ENCODE results near the gene PREX1. TPM values are rescaled to one million over a fixed set of nuclear protein-coding genes. Genes with fewer than 3 reads are reported as not detected.

PREX1 gene
- total RNA-seq, 3 donors from 2014 or later = 9.9 to 14.1 (median 13.5) TPM

- H3K9me3 ChIP-seq = no peaks in the 10 kb centered on the region
- H3K36me3 ChIP-seq (ENCODE audit: low read depth) = no peaks in the 10 kb centered on the region
- TF ChIP-seq, protein P1, sequence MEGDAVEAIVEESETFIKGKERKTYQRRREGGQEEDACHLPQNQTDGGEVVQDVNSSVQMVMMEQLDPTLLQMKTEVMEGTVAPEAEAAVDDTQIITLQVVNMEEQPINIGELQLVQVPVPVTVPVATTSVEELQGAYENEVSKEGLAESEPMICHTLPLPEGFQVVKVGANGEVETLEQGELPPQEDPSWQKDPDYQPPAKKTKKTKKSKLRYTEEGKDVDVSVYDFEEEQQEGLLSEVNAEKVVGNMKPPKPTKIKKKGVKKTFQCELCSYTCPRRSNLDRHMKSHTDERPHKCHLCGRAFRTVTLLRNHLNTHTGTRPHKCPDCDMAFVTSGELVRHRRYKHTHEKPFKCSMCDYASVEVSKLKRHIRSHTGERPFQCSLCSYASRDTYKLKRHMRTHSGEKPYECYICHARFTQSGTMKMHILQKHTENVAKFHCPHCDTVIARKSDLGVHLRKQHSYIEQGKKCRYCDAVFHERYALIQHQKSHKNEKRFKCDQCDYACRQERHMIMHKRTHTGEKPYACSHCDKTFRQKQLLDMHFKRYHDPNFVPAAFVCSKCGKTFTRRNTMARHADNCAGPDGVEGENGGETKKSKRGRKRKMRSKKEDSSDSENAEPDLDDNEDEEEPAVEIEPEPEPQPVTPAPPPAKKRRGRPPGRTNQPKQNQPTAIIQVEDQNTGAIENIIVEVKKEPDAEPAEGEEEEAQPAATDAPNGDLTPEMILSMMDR (IDR thresholded peaks at IDR 0.05) = no peak
- ATAC-seq (no peak), DNase-seq (no peak)
- no peak overlapping the region for H3K4me3 ChIP-seq
- intact Hi-C loops (cut with DNase I, micrococcal nuclease) = no loop called here
- peaks cover 4% of the 10 kb centered on the region for H3K4me1 ChIP-seq (ENCODE audit: low read depth)
These were observed 100.6 kb downstream of the PREX1 start for GRCh38 chr20:48727226-48727625.

- no peaks in the 10 kb centered on the region for H3K9me3 ChIP-seq
- TF ChIP-seq, protein P1 (IDR thresholded peaks at IDR 0.05) = no peak
- ATAC-seq = no peak
- H3K4me1 ChIP-seq (ENCODE audit: low read depth) = peaks cover 11% of the 10 kb centered on the region
- H3K4me3 ChIP-seq = no peak overlapping the region
- H3K36me3 ChIP-seq (ENCODE audit: low read depth) = no peaks in the 10 kb centered on the region
- DNase-seq = no peak
- intact Hi-C loops (cut with DNase I, micrococcal nuclease) = no loop called here
These were observed 102.2 kb downstream of the PREX1 start for GRCh38 chr20:48725555-48725991.

DNA sequence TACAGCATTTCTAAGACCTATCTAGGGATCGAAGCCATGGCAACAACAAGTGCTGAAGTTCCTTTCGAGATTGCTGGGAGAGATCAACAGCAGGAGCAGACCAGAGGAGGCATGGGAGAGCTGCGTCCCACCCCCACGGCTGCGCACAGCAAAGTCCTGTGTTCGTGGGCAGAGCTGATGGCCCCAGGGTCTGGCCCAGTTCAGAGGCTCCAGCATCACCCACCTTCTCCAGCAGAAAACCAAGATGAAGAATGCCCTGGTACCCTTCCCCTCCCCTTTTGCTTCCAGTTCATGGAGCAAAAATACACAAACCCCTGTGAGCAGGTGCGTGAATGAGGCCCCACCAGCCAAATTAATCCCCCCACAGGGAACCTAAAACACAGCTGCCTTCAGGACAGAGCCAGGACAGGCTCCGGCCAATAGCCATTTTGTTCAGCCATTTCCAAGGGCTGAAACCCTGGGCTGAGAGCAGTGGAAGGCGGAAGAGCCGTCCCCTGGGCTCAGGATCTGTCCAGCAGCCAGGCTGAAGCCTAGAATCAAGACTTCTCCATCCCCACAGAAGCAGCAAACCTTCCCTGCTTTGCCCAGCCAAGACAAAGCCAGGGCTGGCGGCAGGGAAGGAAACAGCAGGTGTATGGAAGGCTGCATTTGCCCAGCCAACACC, 102.8 kb downstream of the PREX1 start:
- intact Hi-C loops (cut with DNase I, micrococcal nuclease) = no loop called here

DNA sequence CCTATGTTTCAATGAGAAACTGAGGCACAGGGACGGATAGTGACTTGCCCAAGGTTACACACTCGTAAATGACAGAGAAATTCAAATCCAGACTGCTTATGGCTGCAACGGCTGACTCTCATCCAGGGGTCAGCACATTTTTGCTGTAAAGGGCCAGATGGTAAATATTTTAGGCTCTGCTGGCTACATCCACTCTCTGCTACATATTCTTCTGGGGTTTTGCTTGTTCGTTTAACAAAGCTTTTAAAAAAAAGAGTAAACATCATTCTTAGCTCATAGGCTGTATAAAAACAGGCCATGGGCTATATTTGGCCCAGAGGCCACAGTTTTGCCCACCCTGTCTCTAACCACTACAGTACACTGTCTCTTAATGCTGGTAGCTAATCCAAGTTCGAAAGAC, 103.4 kb downstream of the PREX1 start:
- no peak for DNase-seq
- Histone ChIP-seq H3K9me3 (no peaks in the 10 kb centered on the region), H3K4me3 (no peak overlapping the region), H3K36me3 (ENCODE audit: low read depth) (no peaks in the 10 kb centered on the region), H3K4me1 (ENCODE audit: low read depth) (peaks cover 11% of the 10 kb centered on the region)
- intact Hi-C loops (cut with DNase I, micrococcal nuclease) = no loop called here
- TF ChIP-seq, protein P1 (IDR thresholded peaks at IDR 0.05) = no peak
- ATAC-seq = no peak

More for the DNA sequence above, 102.8 kb downstream of the PREX1 start:
- DNase-seq = no peak
- Histone ChIP-seq H3K4me3 (no peak overlapping the region), H3K9me3 (no peaks in the 10 kb centered on the region), H3K36me3 (ENCODE audit: low read depth) (no peaks in the 10 kb centered on the region), H3K4me1 (ENCODE audit: low read depth) (peaks cover 11% of the 10 kb centered on the region)
- ATAC-seq = no peak
- TF ChIP-seq, protein P1 (IDR thresholded peaks at IDR 0.05) = no peak

GRCh38 chr20:48723308-48724264, 104.2 kb downstream of the PREX1 start:
- peak in 2 of 3 donors; percentile 19 to 69 for DNase-seq
- Histone ChIP-seq H3K36me3 (ENCODE audit: low read depth) (no peaks in the 10 kb centered on the region), H3K4me1 (ENCODE audit: low read depth) (peaks cover 11% of the 10 kb centered on the region), H3K9me3 (no peaks in the 10 kb centered on the region), H3K4me3 (no peak overlapping the region)
- TF ChIP-seq, protein P1 (IDR thresholded peaks at IDR 0.05) = no peak
- intact Hi-C loops (cut with DNase I, micrococcal nuclease) = no loop called here
- ATAC-seq = peak; percentile 49

Data from mucosa of descending colon (tissue), 3 donors.